Mucosa of rectum (tissue), 2 donors: ENCODE measurements around the gene LENEP.

Source experiments
- H3K27ac ChIP-seq, 2 donors: one replicate each; pipeline ENCODE4 v1.7.0; 2013; ENCODE audit warnings: inconsistent platforms in 2 of 2, low read depth in 2 of 2, low read length in 2 of 2
- H3K27me3 ChIP-seq, 2 donors: one replicate each; pipeline ENCODE4 v1.7.0; 2013; ENCODE audit warnings: low read length in 2 of 2; ENCODE audit not compliant: control insufficient read depth in 2 of 2, insufficient read depth in 2 of 2
- H3K36me3 ChIP-seq, 2 donors: one replicate each; pipeline ENCODE4 v1.7.0; 2013; ENCODE audit warnings: low read length in 2 of 2; ENCODE audit not compliant: control insufficient read depth in 2 of 2, insufficient read depth in 2 of 2
- H3K4me1 ChIP-seq, 2 donors: one replicate each; pipeline ENCODE4 v1.7.0; 2013; ENCODE audit warnings: low read length in 2 of 2, mild to moderate bottlenecking in 1 of 2; ENCODE audit not compliant: control insufficient read depth in 2 of 2, insufficient read depth in 2 of 2
- H3K4me3 ChIP-seq, 2 donors: one replicate each; pipeline ENCODE4 v1.7.0; 2013; ENCODE audit warnings: low read length in 2 of 2
- H3K9ac ChIP-seq, 2 donors: one replicate each; pipeline ENCODE4 v1.7.0; 2013; ENCODE audit warnings: low read length in 2 of 2, low read depth in 1 of 2, mild to moderate bottlenecking in 1 of 2
- H3K9me3 ChIP-seq, 2 donors: one replicate each; pipeline ENCODE4 v1.7.0; 2013; ENCODE audit warnings: low read length in 2 of 2; ENCODE audit not compliant: control insufficient read depth in 2 of 2
- donor health status: healthy.
- donor health status: Normal muscosa, but diverticular disease.

The LENEP gene

GRCh38 chr1:155010211-155010918, 17.0 kb downstream of the LENEP start:
- H3K36me3 ChIP-seq = peaks cover 25 to 28% of the 10 kb centered on the region in 2 donors
- peaks cover 66 to 82% of the 10 kb centered on the region in 2 donors for H3K4me1 ChIP-seq
- no peaks in the 10 kb centered on the region for H3K9me3 ChIP-seq
- peak overlapping the region; percentile 54 to 100 for H3K9ac ChIP-seq
- peak overlapping the region; percentile 65 to 67 for H3K4me3 ChIP-seq
- H3K27ac ChIP-seq = peak overlapping the region; percentile 98 to 99
- H3K27me3 ChIP-seq = no peaks in the 10 kb centered on the region

- no peaks in the 10 kb centered on the region for H3K27me3 ChIP-seq
- H3K4me1 ChIP-seq = peaks cover 64 to 78% of the 10 kb centered on the region in 2 donors
- H3K36me3 ChIP-seq = peaks cover 32 to 34% of the 10 kb centered on the region in 2 donors
- no peaks in the 10 kb centered on the region for H3K9me3 ChIP-seq
- peak overlapping the region; percentile 58 to 60 for H3K9ac ChIP-seq
- H3K27ac ChIP-seq = peak overlapping the region; percentile 98 to 99
- peak overlapping the region; percentile 22 to 67 for H3K4me3 ChIP-seq
Observed at GRCh38 chr1:155011004-155011416, 17.6 kb downstream of the LENEP start.

- peak overlapping the region; percentile 98 to 99 for H3K27ac ChIP-seq
- H3K4me1 ChIP-seq = peaks cover 64 to 78% of the 10 kb centered on the region in 2 donors
- H3K9ac ChIP-seq = peak overlapping the region; percentile 58 to 60
- peaks cover 37 to 40% of the 10 kb centered on the region in 2 donors for H3K36me3 ChIP-seq
- H3K9me3 ChIP-seq = no peaks in the 10 kb centered on the region
- no peaks in the 10 kb centered on the region for H3K27me3 ChIP-seq
- H3K4me3 ChIP-seq = peak overlapping the region; percentile 50 to 67
Observed at GRCh38 chr1:155011437-155012025, 18.1 kb downstream of the LENEP start.

- H3K27me3 ChIP-seq = no peaks in the 10 kb centered on the region
- H3K4me1 ChIP-seq = peaks cover 64 to 78% of the 10 kb centered on the region in 2 donors
- no peaks in the 10 kb centered on the region for H3K9me3 ChIP-seq
- peak overlapping the region; percentile 60 for H3K9ac ChIP-seq
- H3K4me3 ChIP-seq = peak overlapping the region in 1 of 2 donors; percentile 50
- H3K36me3 ChIP-seq = peaks cover 39 to 41% of the 10 kb centered on the region in 2 donors
- peak overlapping the region; percentile 98 to 99 for H3K27ac ChIP-seq
Observed at GRCh38 chr1:155012026-155012546, 18.7 kb downstream of the LENEP start.

GRCh38 chr1:155012776-155013602, 19.6 kb downstream of the LENEP start:
- H3K9ac ChIP-seq = peak overlapping the region; percentile 60

GRCh38 chr1:155013632-155014031, 20.2 kb downstream of the LENEP start:
- Histone ChIP-seq H3K4me1 (peaks cover 63 to 73% of the 10 kb centered on the region in 2 donors), H3K4me3 (no peak overlapping the region), H3K36me3 (peaks cover 39 to 43% of the 10 kb centered on the region in 2 donors), H3K27me3 (no peaks in the 10 kb centered on the region), H3K9me3 (no peaks in the 10 kb centered on the region), H3K27ac (peak overlapping the region; percentile 98 to 99), H3K9ac (peak overlapping the region in 1 of 2 donors; percentile 60)

More at GRCh38 chr1:155012776-155013602, 19.6 kb downstream of the LENEP start:
- H3K4me1 ChIP-seq = peaks cover 62 to 75% of the 10 kb centered on the region in 2 donors
- peak overlapping the region; percentile 98 to 99 for H3K27ac ChIP-seq
- H3K4me3 ChIP-seq = no peak overlapping the region
- H3K27me3 ChIP-seq = no peaks in the 10 kb centered on the region
- H3K36me3 ChIP-seq = peaks cover 39 to 41% of the 10 kb centered on the region in 2 donors
- no peaks in the 10 kb centered on the region for H3K9me3 ChIP-seq

- Histone ChIP-seq H3K36me3 (peaks cover 39 to 50% of the 10 kb centered on the region in 2 donors), H3K27me3 (no peaks in the 10 kb centered on the region), H3K9ac (no peak overlapping the region), H3K9me3 (no peaks in the 10 kb centered on the region), H3K27ac (peak overlapping the region; percentile 92 to 93), H3K4me1 (peaks cover 61 to 62% of the 10 kb centered on the region in 2 donors), H3K4me3 (no peak overlapping the region)
Observed at GRCh38 chr1:155014709-155015508, 21.5 kb downstream of the LENEP start.

GRCh38 chr1:155015527-155016230, 22.3 kb downstream of the LENEP start:
- H3K4me1 ChIP-seq = peaks cover 53 to 55% of the 10 kb centered on the region in 2 donors
- H3K9ac ChIP-seq = peak overlapping the region in 1 of 2 donors; percentile 74
- peaks cover 39 to 45% of the 10 kb centered on the region in 2 donors for H3K36me3 ChIP-seq
- no peaks in the 10 kb centered on the region for H3K27me3 ChIP-seq
- H3K27ac ChIP-seq = peak overlapping the region; percentile 92 to 93
- no peaks in the 10 kb centered on the region for H3K9me3 ChIP-seq
- no peak overlapping the region for H3K4me3 ChIP-seq
